ENCODE data around the gene ZNF784.

Gene ZNF784

GRCh38 chr19:55644842-55645511 lies 20.6 kb upstream of the ZNF784 start:
- no peak for DNase-seq (ENCODE audit: insufficient read length, low spot score)
- no peak for FAIRE-seq
- no peak for TF ChIP-seq TAF1 (IDR thresholded peaks at IDR 0.05; ENCODE audit: low read depth, low read length)
- no peak for TF ChIP-seq POU2F2 (IDR thresholded peaks at IDR 0.05; ENCODE audit: low read depth, low read length)
- no peak for TF ChIP-seq PAX5 (IDR thresholded peaks at IDR 0.05; ENCODE audit: insufficient read depth, low read length, severe bottlenecking)
- TF ChIP-seq POLR2AphosphoS5 (IDR thresholded peaks at IDR 0.05; ENCODE audit: low read depth, low read length) = no peak
- TF ChIP-seq POLR2A (IDR thresholded peaks at IDR 0.05; ENCODE audit: low read depth, low read length) = no peak
- TF ChIP-seq SPI1 (IDR thresholded peaks at IDR 0.05; ENCODE audit: low read depth, low read length) = no peak

GRCh38 chr19:55644191-55644833 lies 19.9 kb upstream of the ZNF784 start:
- DNase-seq (ENCODE audit: insufficient read length, low spot score) = no peak
- FAIRE-seq = no peak
- TF ChIP-seq POLR2A (IDR thresholded peaks at IDR 0.05; ENCODE audit: low read depth, low read length) (no peak), POLR2AphosphoS5 (IDR thresholded peaks at IDR 0.05; ENCODE audit: low read depth, low read length) (no peak), TAF1 (IDR thresholded peaks at IDR 0.05; ENCODE audit: low read depth, low read length) (no peak), PAX5 (IDR thresholded peaks at IDR 0.05; ENCODE audit: insufficient read depth, low read length, severe bottlenecking) (no peak), SPI1 (IDR thresholded peaks at IDR 0.05; ENCODE audit: low read depth, low read length) (no peak), POU2F2 (IDR thresholded peaks at IDR 0.05; ENCODE audit: low read depth, low read length) (no peak)

- DNase-seq (ENCODE audit: insufficient read length, low spot score) (no peak), FAIRE-seq (no peak)
- TF ChIP-seq SPI1 (IDR thresholded peaks at IDR 0.05; ENCODE audit: low read depth, low read length) = no peak
- TF ChIP-seq PAX5 (IDR thresholded peaks at IDR 0.05; ENCODE audit: insufficient read depth, low read length, severe bottlenecking) = no peak
- no peak for TF ChIP-seq POLR2A (IDR thresholded peaks at IDR 0.05; ENCODE audit: low read depth, low read length)
- no peak; the same call in 1 of the 2 replicates for TF ChIP-seq POLR2AphosphoS5 (IDR thresholded peaks at IDR 0.05; ENCODE audit: low read depth, low read length)
Measured at GRCh38 chr19:55643887-55644176, 19.5 kb upstream of the ZNF784 start.

- TF ChIP-seq POLR2A (IDR thresholded peaks at IDR 0.05; ENCODE audit: low read depth, low read length) = 0 out of 2 replicates have a peak, but pooled peaks have one; percentile 29
- TF ChIP-seq SPI1 (IDR thresholded peaks at IDR 0.05; ENCODE audit: low read depth, low read length) = peak; percentile 4; the same call in 1 of the 2 replicates
- peak; percentile 54; the same call in 1 of the 2 replicates for TF ChIP-seq POU2F2 (IDR thresholded peaks at IDR 0.05; ENCODE audit: low read depth, low read length)
- TF ChIP-seq POLR2AphosphoS5 (IDR thresholded peaks at IDR 0.05; ENCODE audit: low read depth, low read length) = peak; percentile 69
- TF ChIP-seq PAX5 (IDR thresholded peaks at IDR 0.05; ENCODE audit: insufficient read depth, low read length, severe bottlenecking) = peak; percentile 42
- TF ChIP-seq TAF1 (IDR thresholded peaks at IDR 0.05; ENCODE audit: low read depth, low read length) = no peak; the same call in 1 of the 2 replicates
- FAIRE-seq = peak; percentile 92
- peak; percentile 83 for DNase-seq (ENCODE audit: insufficient read length, low spot score)
Measured at GRCh38 chr19:55643003-55643886, 18.9 kb upstream of the ZNF784 start, which contains the start of gene ZNF581. TSS of gene ZNF581 (plus strand) at chr19:55643649. CDS start at chr19:55644572, 923 bp downstream.

- no peak for DNase-seq (ENCODE audit: insufficient read length, low spot score)
- TF ChIP-seq TAF1 (IDR thresholded peaks at IDR 0.05; ENCODE audit: low read depth, low read length) (no peak; the same call in 1 of the 2 replicates), POLR2AphosphoS5 (IDR thresholded peaks at IDR 0.05; ENCODE audit: low read depth, low read length) (no peak), POU2F2 (IDR thresholded peaks at IDR 0.05; ENCODE audit: low read depth, low read length) (no peak), PAX5 (IDR thresholded peaks at IDR 0.05; ENCODE audit: insufficient read depth, low read length, severe bottlenecking) (no peak), SPI1 (IDR thresholded peaks at IDR 0.05; ENCODE audit: low read depth, low read length) (no peak), POLR2A (IDR thresholded peaks at IDR 0.05; ENCODE audit: low read depth, low read length) (no peak)
- FAIRE-seq = peak; percentile 71
Measured at GRCh38 chr19:55642153-55643002, 18.0 kb upstream of the ZNF784 start.

DNA sequence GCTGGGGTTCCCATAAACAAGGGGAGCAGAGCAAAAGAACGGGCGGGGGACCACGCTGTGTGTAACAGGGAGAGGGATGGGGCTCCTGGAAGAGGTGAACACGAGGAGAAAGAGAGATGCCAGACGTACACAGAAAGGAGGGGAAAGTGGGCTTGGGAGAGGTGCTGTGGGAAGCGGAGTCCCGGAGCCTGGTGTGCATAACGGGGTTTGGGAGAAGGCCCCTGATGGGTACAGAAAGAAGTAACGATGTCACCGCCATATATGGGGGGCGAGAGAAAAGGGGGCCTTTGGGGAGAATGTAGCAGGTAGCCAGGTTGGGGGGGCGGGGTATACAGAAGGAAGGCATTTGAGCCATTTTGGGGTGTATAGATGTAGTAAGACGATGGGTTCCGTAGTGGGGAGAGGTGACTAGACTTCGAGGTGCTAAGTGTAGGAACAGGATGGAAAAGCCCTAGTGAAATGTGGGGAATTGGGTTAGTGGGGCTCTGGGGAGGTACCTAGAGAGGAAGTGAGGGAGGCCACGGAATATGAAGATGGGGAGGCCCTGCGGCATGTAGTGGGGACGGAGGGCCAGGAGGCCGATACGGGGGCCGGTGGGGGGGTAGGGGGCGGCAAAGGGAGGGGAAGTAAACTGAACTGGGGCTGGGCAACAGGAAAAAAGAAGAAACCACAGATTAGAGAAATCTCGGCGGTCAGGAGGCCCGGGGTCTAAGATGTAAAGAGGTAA lies 17.2 kb upstream of the ZNF784 start:
- peak; percentile 51 for FAIRE-seq
- DNase-seq (ENCODE audit: insufficient read length, low spot score) = no peak
- TF ChIP-seq PAX5 (IDR thresholded peaks at IDR 0.05; ENCODE audit: insufficient read depth, low read length, severe bottlenecking) (no peak), POLR2AphosphoS5 (IDR thresholded peaks at IDR 0.05; ENCODE audit: low read depth, low read length) (no peak), POU2F2 (IDR thresholded peaks at IDR 0.05; ENCODE audit: low read depth, low read length) (no peak), TAF1 (IDR thresholded peaks at IDR 0.05; ENCODE audit: low read depth, low read length) (no peak), SPI1 (IDR thresholded peaks at IDR 0.05; ENCODE audit: low read depth, low read length) (peak; percentile 51), POLR2A (IDR thresholded peaks at IDR 0.05; ENCODE audit: low read depth, low read length) (no peak)

DNA sequence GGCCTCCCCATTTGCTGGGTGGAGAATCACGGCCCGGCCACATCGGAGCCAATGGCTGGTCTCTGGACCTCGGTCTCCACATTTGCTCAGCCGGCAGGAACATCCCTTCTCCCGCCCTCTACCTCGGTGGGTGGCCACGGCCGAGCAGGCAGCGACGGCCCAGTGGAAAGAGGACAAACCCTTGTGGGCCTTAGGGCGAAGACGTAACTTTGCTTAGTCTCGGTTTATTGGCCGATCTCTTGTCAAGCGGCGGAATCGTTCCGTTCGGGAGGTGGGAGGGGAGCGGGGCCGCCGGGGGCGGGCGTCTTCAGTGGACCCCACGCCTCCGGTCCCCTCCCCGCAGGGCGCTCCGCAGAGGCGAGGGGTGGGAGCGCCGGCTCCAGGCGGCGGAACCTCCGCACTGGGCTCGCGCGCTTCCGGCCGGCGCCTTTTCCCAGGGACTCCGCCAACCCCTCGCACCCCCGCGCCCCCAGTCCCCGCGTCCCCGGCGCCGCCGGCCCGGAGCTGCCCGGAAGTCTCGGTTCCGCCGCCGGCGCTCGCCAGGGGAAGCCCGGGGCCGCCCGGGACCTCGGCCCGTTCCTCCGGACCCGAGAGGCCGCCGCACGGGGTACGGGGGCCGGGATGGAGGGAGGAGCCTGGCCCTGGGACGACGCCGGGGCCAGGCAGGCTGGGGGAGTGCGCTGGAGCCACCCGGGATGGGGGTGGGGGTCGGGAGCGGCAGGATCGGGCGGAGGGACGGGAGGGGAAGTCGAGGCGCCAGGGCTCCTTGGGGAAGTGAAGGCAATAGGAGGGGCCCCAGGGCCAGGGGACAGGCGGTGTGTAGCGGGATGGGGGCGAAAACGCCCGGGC lies 16.4 kb upstream of the ZNF784 start, which contains the start of gene ZNF580:
ZNF580 (plus strand) TSS at position 426 of the 849 bp plus-strand sequence. CDS start 1,507 bp downstream, outside the sequence.
- peak; percentile 64 for DNase-seq (ENCODE audit: insufficient read length, low spot score)
- TF ChIP-seq SPI1 (IDR thresholded peaks at IDR 0.05; ENCODE audit: low read depth, low read length) (no peak), PAX5 (IDR thresholded peaks at IDR 0.05; ENCODE audit: insufficient read depth, low read length, severe bottlenecking) (peak; percentile 29), TAF1 (IDR thresholded peaks at IDR 0.05; ENCODE audit: low read depth, low read length) (peak; percentile 27; the same call in 1 of the 2 replicates)
- peak; percentile 95 for FAIRE-seq
